ENCODE measurements around the gene PCDHB16. TPM values are rescaled to one million over a fixed set of nuclear protein-coding genes. Genes with fewer than 3 reads are reported as not detected.

PCDHB16 gene
- total RNA-seq (2022; extraction: Qiagen RNA extraction), result 0.02 to 0.13 TPM (median 0.06 TPM) in 5 replicates

GRCh38 chr5:141182248-141182647 lies at the start of gene PCDHB16:
PCDHB16 (plus strand) TSS chr5:141182387; CDS start chr5:141182560, 173 bp downstream.

DNA sequence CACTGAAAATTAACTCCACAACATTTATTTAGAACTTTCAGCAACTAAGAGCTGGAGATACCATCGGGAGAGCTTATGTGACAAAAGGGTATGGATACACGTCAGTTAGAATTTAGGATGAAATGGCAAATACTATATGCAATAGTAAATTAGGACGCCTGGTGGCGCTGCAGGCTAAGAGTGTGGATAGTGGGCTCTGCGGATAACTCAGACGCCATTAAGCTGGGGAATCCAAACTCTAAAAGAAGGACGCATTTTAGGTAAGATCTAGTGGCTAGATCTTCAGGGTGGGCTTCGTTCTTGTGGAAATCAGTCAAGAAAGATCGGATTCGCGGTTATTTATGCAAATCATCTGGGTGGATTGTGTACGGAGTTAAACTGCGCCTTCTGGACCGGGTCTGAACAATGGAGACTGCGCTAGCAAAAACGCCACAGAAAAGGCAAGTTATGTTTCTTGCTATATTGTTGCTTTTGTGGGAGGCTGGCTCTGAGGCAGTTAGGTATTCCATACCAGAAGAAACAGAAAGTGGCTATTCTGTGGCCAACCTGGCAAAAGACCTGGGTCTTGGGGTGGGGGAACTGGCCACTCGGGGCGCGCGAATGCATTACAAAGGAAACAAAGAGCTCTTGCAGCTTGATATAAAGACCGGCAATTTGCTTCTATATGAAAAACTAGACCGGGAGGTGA lies 47.0 kb upstream of the PCDHB16 start, which contains the start of gene PCDHB5:
TSS of gene PCDHB5 (plus strand) at position 177 of the 688 bp plus-strand sequence. CDS start at position 406, 229 bp downstream.

GRCh38 chr5:141149812-141150211 lies 32.4 kb upstream of the PCDHB16 start, which contains the start of gene PCDHB6:
PCDHB6 (plus strand) TSS chr5:141150057; CDS start chr5:141150258, 201 bp downstream.

GRCh38 chr5:141172381-141173204 lies 9.6 kb upstream of the PCDHB16 start, which contains the start of gene PCDHB7:
PCDHB7 (plus strand) TSS chr5:141172644; CDS start chr5:141172836, 192 bp downstream.

GRCh38 chr5:141177577-141178191 lies 4.5 kb upstream of the PCDHB16 start, which contains the start of gene PCDHB8:
PCDHB8 (plus strand) TSS chr5:141177790; CDS start chr5:141178035, 245 bp downstream.

DNA sequence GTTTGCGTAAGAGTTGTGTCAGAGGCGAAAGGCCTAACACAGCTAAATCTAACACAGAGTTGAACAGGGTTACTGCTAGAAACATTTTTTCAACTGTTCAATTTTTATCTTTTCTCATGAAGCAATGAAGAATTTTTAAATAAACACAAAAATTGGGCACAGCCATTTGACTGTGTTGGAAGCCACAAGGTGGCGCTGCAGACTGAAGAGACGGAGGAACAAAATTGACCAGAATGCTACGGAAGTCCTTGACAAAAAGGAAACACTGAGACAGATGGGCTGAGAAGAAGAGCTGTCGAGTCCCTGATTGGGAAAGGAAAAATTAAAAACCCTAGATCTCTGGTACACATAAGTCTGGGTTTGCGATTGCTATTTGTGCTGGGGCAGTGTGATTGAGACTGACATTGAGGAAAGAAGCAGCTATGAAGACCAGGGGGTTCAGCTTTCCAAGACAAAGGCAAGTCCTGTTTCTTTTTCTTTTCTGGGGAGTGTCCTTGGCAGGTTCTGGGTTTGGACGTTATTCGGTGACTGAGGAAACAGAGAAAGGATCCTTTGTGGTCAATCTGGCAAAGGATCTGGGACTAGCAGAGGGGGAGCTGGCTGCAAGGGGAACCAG lies 4.8 kb downstream of the PCDHB16 start, which contains the start of gene PCDHB9:
TSS of gene PCDHB9 (plus strand) at position 265 of the 616 bp plus-strand sequence. CDS start at position 423, 158 bp downstream.

DNA sequence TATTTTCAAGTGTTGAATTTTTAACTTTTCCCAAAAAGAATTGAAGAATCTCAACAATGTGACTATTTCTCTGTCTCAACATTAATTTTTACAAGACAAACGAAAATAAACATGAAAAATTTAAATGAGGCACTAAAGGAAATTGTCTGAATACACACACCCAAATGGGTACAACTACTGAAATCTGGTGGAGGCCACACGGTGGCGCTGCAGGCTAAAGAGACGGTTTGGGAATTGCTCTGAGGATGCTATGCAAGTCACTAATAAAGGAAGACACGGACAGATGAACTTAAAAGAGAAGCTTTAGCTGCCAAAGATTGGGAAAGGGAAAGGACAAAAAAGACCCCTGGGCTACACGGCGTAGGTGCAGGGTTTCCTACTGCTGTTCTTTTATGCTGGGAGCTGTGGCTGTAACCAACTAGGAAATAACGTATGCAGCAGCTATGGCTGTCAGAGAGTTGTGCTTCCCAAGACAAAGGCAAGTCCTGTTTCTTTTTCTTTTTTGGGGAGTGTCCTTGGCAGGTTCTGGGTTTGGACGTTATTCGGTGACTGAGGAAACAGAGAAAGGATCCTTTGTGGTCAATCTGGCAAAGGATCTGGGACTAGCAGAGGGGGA lies 10.0 kb downstream of the PCDHB16 start, which contains the start of gene PCDHB10:
TSS of gene PCDHB10 (plus strand) at position 244 of the 616 bp plus-strand sequence. CDS start at position 444, 200 bp downstream.

DNA sequence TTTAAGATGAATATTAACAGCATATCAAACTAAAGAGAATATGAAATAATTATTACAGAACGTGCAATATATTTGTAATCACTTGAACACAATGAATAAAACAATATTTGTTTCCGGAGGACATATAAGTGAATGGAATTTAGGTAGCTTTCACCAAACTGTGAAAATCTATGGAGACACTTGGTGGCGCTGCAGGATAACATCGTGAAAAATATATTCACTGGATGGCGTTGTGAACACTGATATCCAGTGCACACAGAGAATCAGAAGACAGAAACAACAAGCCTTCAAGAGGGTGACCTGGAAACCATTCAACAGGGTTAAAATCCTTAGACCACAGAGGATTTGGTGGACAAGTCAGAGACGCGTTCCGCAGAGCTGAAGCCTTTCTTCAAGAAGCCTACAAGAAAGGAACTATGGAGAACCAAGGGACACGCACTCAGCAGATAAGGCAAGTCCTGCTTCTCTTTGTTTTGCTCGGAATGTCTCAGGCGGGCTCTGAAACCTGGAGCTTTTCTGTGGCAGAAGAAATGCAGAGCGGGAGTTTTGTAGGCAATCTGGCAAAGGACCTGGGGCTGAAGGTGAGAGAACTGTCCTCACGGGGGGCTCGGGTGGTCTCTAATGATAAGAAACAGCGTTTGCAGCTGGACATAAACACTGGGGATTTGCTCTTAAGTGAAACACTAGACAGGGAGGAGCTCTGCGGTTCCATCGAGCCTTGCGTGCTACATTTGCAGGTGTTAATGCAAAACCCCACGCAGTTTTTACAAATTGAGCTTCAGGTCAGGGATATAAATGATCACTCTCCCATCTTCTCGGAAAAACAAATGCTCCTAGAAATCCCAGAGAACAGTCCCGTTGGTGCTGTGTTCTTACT lies 17.4 kb downstream of the PCDHB16 start, which contains the start of gene PCDHB11:
TSS of gene PCDHB11 (plus strand) at position 269 of the 877 bp plus-strand sequence. CDS start at position 417, 148 bp downstream.

DNA sequence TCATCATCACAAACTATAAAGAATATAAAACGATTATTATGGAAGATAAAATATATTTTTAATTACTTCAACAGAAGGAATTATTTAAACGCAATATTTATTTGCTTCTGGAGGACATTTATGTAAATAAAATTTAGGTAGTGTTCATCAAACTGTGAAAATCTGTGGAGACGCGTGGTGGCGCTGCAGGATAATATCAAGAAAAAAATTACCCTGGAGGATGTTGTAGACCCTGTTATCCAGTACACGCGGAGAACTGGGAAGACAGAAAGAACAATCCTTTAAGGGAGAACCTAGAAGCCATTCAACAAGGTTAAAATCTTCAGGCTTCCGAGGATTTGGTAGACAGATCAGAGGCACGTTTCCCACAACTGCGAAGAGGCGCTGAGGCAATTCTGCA lies 26.3 kb downstream of the PCDHB16 start, which contains the start of gene PCDHB12:
TSS of gene PCDHB12 (plus strand) at position 242 of the 400 bp plus-strand sequence. CDS start 189 bp downstream, outside the sequence.

GRCh38 chr5:141213656-141214339 lies 31.6 kb downstream of the PCDHB16 start, which contains the start of gene PCDHB13:
PCDHB13 (plus strand) TSS chr5:141213919; CDS start chr5:141214124, 205 bp downstream.

GRCh38 chr5:141223112-141223783 lies 41.1 kb downstream of the PCDHB16 start, which contains the start of gene PCDHB14:
PCDHB14 (plus strand) TSS chr5:141223343; CDS start chr5:141223506, 163 bp downstream.

Other genes with a start within 250 kb of the PCDHB16 start
- 3.2 to 5.7 TPM (median 3.6 TPM) in 5 replicates for gene PCDHAC2, start 215.9 kb upstream of the PCDHB16 start, total RNA-seq (2022; extraction: Qiagen RNA extraction)
- not detected in 5 replicates for gene PCDHB1, start 131.0 kb upstream of the PCDHB16 start, total RNA-seq (2022; extraction: Qiagen RNA extraction)
- 2.6 to 5.2 TPM (median 3.4 TPM) in 5 replicates for gene PCDHB2, start 87.8 kb upstream of the PCDHB16 start, total RNA-seq (2022; extraction: Qiagen RNA extraction)
- gene PCDHB3, start 81.9 kb upstream of the PCDHB16 start, total RNA-seq (2022; extraction: Qiagen RNA extraction), result 0.02 to 0.03 TPM (median 0.02 TPM) in 3 of 5 replicates, not detected in the others
- 0.03 to 0.12 TPM (median 0.06 TPM) in 5 replicates for gene PCDHB4, start 60.6 kb upstream of the PCDHB16 start, total RNA-seq (2022; extraction: Qiagen RNA extraction)
- 1.3 to 1.7 TPM (median 1.4 TPM) in 5 replicates for gene PCDHB5, start 47.2 kb upstream of the PCDHB16 start, total RNA-seq (2022; extraction: Qiagen RNA extraction)
- gene PCDHB6, start 32.3 kb upstream of the PCDHB16 start, total RNA-seq (2022; extraction: Qiagen RNA extraction), result 0.84 to 1.1 TPM (median 0.90 TPM) in 5 replicates
- gene PCDHB7, start 9.7 kb upstream of the PCDHB16 start, total RNA-seq (2022; extraction: Qiagen RNA extraction), result 0.01 to 0.03 TPM (median 0.02 TPM) in 3 of 5 replicates, not detected in the others
- 0.24 to 0.28 TPM (median 0.26 TPM) in 5 replicates for gene PCDHB8, start 4.6 kb upstream of the PCDHB16 start, total RNA-seq (2022; extraction: Qiagen RNA extraction)
- gene PCDHB9, start 4.8 kb downstream of the PCDHB16 start, total RNA-seq (2022; extraction: Qiagen RNA extraction), result 0.01 to 0.09 TPM (median 0.02 TPM) in 4 of 5 replicates, not detected in the other
- gene PCDHB10, start 10.0 kb downstream of the PCDHB16 start, total RNA-seq (2022; extraction: Qiagen RNA extraction), result 0.02 to 0.06 TPM (median 0.03 TPM) in 3 of 5 replicates, not detected in the others
- gene PCDHB11, start 17.2 kb downstream of the PCDHB16 start, total RNA-seq (2022; extraction: Qiagen RNA extraction), result 0.05 to 0.08 TPM (median 0.07 TPM) in 5 replicates
- 0.01 to 0.02 TPM in 2 of 5 replicates, not detected in the others for gene PCDHB12, start 26.3 kb downstream of the PCDHB16 start, total RNA-seq (2022; extraction: Qiagen RNA extraction)
- 0.03 to 0.08 TPM (median 0.06 TPM) in 5 replicates for gene PCDHB13, start 31.5 kb downstream of the PCDHB16 start, total RNA-seq (2022; extraction: Qiagen RNA extraction)
- 0.03 to 0.09 TPM (median 0.06 TPM) in 5 replicates for gene PCDHB14, start 41.0 kb downstream of the PCDHB16 start, total RNA-seq (2022; extraction: Qiagen RNA extraction)
- gene PCDHB15, start 63.0 kb downstream of the PCDHB16 start, total RNA-seq (2022; extraction: Qiagen RNA extraction), result 0.03 to 0.13 TPM (median 0.07 TPM) in 5 replicates
- not detected in 5 replicates for gene SLC25A2, start 121.7 kb downstream of the PCDHB16 start, total RNA-seq (2022; extraction: Qiagen RNA extraction)
- gene TAF7, start 138.4 kb downstream of the PCDHB16 start, total RNA-seq (2022; extraction: Qiagen RNA extraction), result 59.3 to 79.3 TPM (median 67.9 TPM) in 5 replicates
- gene PCDHGA1, start 148.1 kb downstream of the PCDHB16 start, total RNA-seq (2022; extraction: Qiagen RNA extraction), result 0.23 to 0.32 TPM (median 0.27 TPM) in 5 replicates
- 0.40 to 0.74 TPM (median 0.53 TPM) in 5 replicates for gene PCDHGA2, start 156.4 kb downstream of the PCDHB16 start, total RNA-seq (2022; extraction: Qiagen RNA extraction)
- 0.02 to 0.03 TPM in 2 of 5 replicates, not detected in the others for gene PCDHGA3, start 161.4 kb downstream of the PCDHB16 start, total RNA-seq (2022; extraction: Qiagen RNA extraction)
- 1.4 to 1.9 TPM (median 1.7 TPM) in 5 replicates for gene PCDHGB1, start 167.7 kb downstream of the PCDHB16 start, total RNA-seq (2022; extraction: Qiagen RNA extraction)
- gene PCDHGA4, start 172.6 kb downstream of the PCDHB16 start, total RNA-seq (2022; extraction: Qiagen RNA extraction), result 0.06 to 0.13 TPM (median 0.11 TPM) in 5 replicates
- 0.05 to 0.08 TPM (median 0.07 TPM) in 5 replicates for gene PCDHGB2, start 177.6 kb downstream of the PCDHB16 start, total RNA-seq (2022; extraction: Qiagen RNA extraction)
- gene PCDHGA5, start 181.8 kb downstream of the PCDHB16 start, total RNA-seq (2022; extraction: Qiagen RNA extraction), result 0.13 to 0.17 TPM (median 0.16 TPM) in 5 replicates
- 0.11 to 0.23 TPM (median 0.14 TPM) in 5 replicates for gene PCDHGB3, start 187.9 kb downstream of the PCDHB16 start, total RNA-seq (2022; extraction: Qiagen RNA extraction)
- 0.11 to 0.28 TPM (median 0.24 TPM) in 5 replicates for gene PCDHGA6, start 191.5 kb downstream of the PCDHB16 start, total RNA-seq (2022; extraction: Qiagen RNA extraction)
- 0.71 to 1.2 TPM (median 0.76 TPM) in 5 replicates for gene PCDHGA7, start 200.4 kb downstream of the PCDHB16 start, total RNA-seq (2022; extraction: Qiagen RNA extraction)
- 0.81 to 1.0 TPM (median 0.92 TPM) in 5 replicates for gene PCDHGB4, start 205.3 kb downstream of the PCDHB16 start, total RNA-seq (2022; extraction: Qiagen RNA extraction)
- gene PCDHGA8, start 210.2 kb downstream of the PCDHB16 start, total RNA-seq (2022; extraction: Qiagen RNA extraction), result 0.02 to 0.03 TPM (median 0.02 TPM) in 4 of 5 replicates, not detected in the other
- gene PCDHGB5, start 215.6 kb downstream of the PCDHB16 start, total RNA-seq (2022; extraction: Qiagen RNA extraction), result 1.9 to 2.5 TPM (median 2.2 TPM) in 5 replicates
- 0.03 to 0.05 TPM (median 0.05 TPM) in 5 replicates for gene PCDHGA9, start 220.4 kb downstream of the PCDHB16 start, total RNA-seq (2022; extraction: Qiagen RNA extraction)
- gene PCDHGB6, start 225.6 kb downstream of the PCDHB16 start, total RNA-seq (2022; extraction: Qiagen RNA extraction), result 0.09 to 0.13 TPM (median 0.10 TPM) in 5 replicates
- gene PCDHGA10, start 230.6 kb downstream of the PCDHB16 start, total RNA-seq (2022; extraction: Qiagen RNA extraction), result 0.02 to 0.03 TPM in 2 of 5 replicates, not detected in the others
- 0.03 to 0.13 TPM (median 0.07 TPM) in 3 of 5 replicates, not detected in the others for gene PCDHGB7, start 235.3 kb downstream of the PCDHB16 start, total RNA-seq (2022; extraction: Qiagen RNA extraction)
- gene PCDHGA11, start 238.7 kb downstream of the PCDHB16 start, total RNA-seq (2022; extraction: Qiagen RNA extraction), result not detected in 5 replicates
- gene PCDHGA12, start 248.1 kb downstream of the PCDHB16 start, total RNA-seq (2022; extraction: Qiagen RNA extraction), result 0.01 TPM in 1 of 5 replicates, not detected in the others